Mesenchymal stem cell (in vitro differentiated cells and primary cell): ENCODE measurements around the gene CYBRD1.
A peak's percentile ranks its signal among the peaks of the same experiment; 100 is the strongest.

Experiments
- DNase-seq: peaks from one replicate; pipeline ENCODE4 v3.0.0-alpha.2; 2013
- H2AFZ ChIP-seq: one replicate; pipeline ENCODE4 v1.6.1; 2013; ENCODE audit warnings: low read depth, mild to moderate bottlenecking, control low read depth, inconsistent platforms, low read length, moderate library complexity
- H2AK5ac ChIP-seq: 2 replicates; pipeline ENCODE4 v1.6.1; 2013; ENCODE audit warnings: low read length, moderate library complexity, mild to moderate bottlenecking, inconsistent platforms; ENCODE audit not compliant: severe bottlenecking
- H2BK120ac ChIP-seq: one replicate; pipeline ENCODE4 v1.6.1; 2013; ENCODE audit warnings: low read depth, mild to moderate bottlenecking, inconsistent platforms, low read length, moderate library complexity
- H2BK12ac ChIP-seq, 2 experiments: one replicate each; pipeline ENCODE4 v1.6.1; 2013; ENCODE audit warnings: inconsistent platforms in 2 of 2, low read length in 2 of 2, mild to moderate bottlenecking in 2 of 2, moderate library complexity in 2 of 2, control low read depth in 1 of 2
- H2BK15ac ChIP-seq: one replicate; pipeline ENCODE4 v1.6.1; 2013; ENCODE audit warnings: mild to moderate bottlenecking, low read depth, inconsistent platforms; ENCODE audit not compliant: poor library complexity, severe bottlenecking
- H2BK5ac ChIP-seq: 2 replicates; pipeline ENCODE4 v1.6.1; 2013; ENCODE audit warnings: low read depth, mild to moderate bottlenecking, low read length, control low read depth, inconsistent platforms; ENCODE audit not compliant: poor library complexity, severe bottlenecking
- H3K14ac ChIP-seq, 2 experiments: one replicate each; pipeline ENCODE4 v1.6.1; 2013; ENCODE audit warnings: inconsistent platforms in 2 of 2, low read length in 2 of 2, control low read depth in 1 of 2, mild to moderate bottlenecking in 1 of 2, moderate library complexity in 1 of 2
- H3K18ac ChIP-seq, 2 experiments: one replicate each; pipeline ENCODE4 v1.6.1; 2013; ENCODE audit warnings: inconsistent platforms in 2 of 2, low read length in 2 of 2, control low read depth in 1 of 2, low read depth in 1 of 2, mild to moderate bottlenecking in 1 of 2
- H3K23ac ChIP-seq, 2 experiments: one replicate each; pipeline ENCODE4 v1.6.1; 2013; ENCODE audit warnings: inconsistent platforms in 2 of 2, low read length in 2 of 2, mild to moderate bottlenecking in 2 of 2, moderate library complexity in 2 of 2, control low read depth in 1 of 2
- H3K27ac ChIP-seq: 2 replicates; pipeline ENCODE4 v1.5.1; 2013; ENCODE audit warnings: mild to moderate bottlenecking, moderate library complexity, low read length, control low read depth, inconsistent platforms; ENCODE audit not compliant: poor library complexity, severe bottlenecking
- H3K27me3 ChIP-seq, 2 experiments: 2 replicates each; pipeline versions ENCODE4 v1.6.1 to v1.7.0; 2013; ENCODE audit warnings: low read length in 2 of 2, mild to moderate bottlenecking in 2 of 2, moderate library complexity in 2 of 2, control low read depth in 1 of 2, inconsistent platforms in 1 of 2; ENCODE audit not compliant: control insufficient read depth in 1 of 2, insufficient read depth in 1 of 2
- H3K36me3 ChIP-seq, 2 experiments: 2 replicates each; pipeline versions ENCODE4 v1.6.1 to v1.7.0; 2013; ENCODE audit warnings: low read length in 2 of 2, control low read depth in 1 of 2, inconsistent platforms in 1 of 2, low read depth in 1 of 2, mild to moderate bottlenecking in 1 of 2; ENCODE audit not compliant: insufficient read depth in 2 of 2, control insufficient read depth in 1 of 2
- H3K4ac ChIP-seq, 2 experiments: one replicate each; pipeline ENCODE4 v1.6.1; 2013; ENCODE audit warnings: inconsistent platforms in 2 of 2, low read length in 2 of 2, mild to moderate bottlenecking in 2 of 2, moderate library complexity in 2 of 2, control low read depth in 1 of 2, low read depth in 1 of 2
- H3K4me1 ChIP-seq: 2 replicates; pipeline ENCODE4 v1.6.1; 2013; ENCODE audit warnings: low read depth, low read length, control low read depth; ENCODE audit not compliant: control insufficient read depth, insufficient read depth
- H3K4me2 ChIP-seq: 2 replicates; pipeline ENCODE4 v1.6.1; 2013; ENCODE audit warnings: low read length, mild to moderate bottlenecking, inconsistent platforms; ENCODE audit not compliant: poor library complexity, severe bottlenecking
- H3K4me3 ChIP-seq, 2 experiments: 2 replicates each; pipeline versions ENCODE4 v1.5.1 to v1.7.0; 2013; ENCODE audit warnings: low read length in 2 of 2, mild to moderate bottlenecking in 2 of 2, control low read depth in 1 of 2, low read depth in 1 of 2; ENCODE audit not compliant: insufficient read depth in 1 of 2
- H3K79me1 ChIP-seq: replicated peaks from 2 replicates; pipeline ENCODE4 v1.6.1; 2013; ENCODE audit warnings: mild to moderate bottlenecking, control low read depth, low read length, inconsistent platforms; ENCODE audit not compliant: poor library complexity, severe bottlenecking
- H3K9ac ChIP-seq: 2 replicates; pipeline ENCODE4 v1.7.0; 2013; ENCODE audit warnings: mild to moderate bottlenecking, low read length, moderate library complexity
- H3K9me3 ChIP-seq: 2 replicates; pipeline ENCODE4 v1.7.0; 2013; ENCODE audit warnings: mild to moderate bottlenecking, low read length; ENCODE audit not compliant: control insufficient read depth
- H4K8ac ChIP-seq: one replicate; pipeline ENCODE4 v1.6.1; 2013; ENCODE audit warnings: inconsistent platforms, mild to moderate bottlenecking, low read length, moderate library complexity
- H4K91ac ChIP-seq: one replicate; pipeline ENCODE4 v1.6.1; 2013; ENCODE audit warnings: mild to moderate bottlenecking, low read length, inconsistent platforms
- WGBS: methylation state at CpG from one replicate; pipeline ENCODE4 v1.1.7; 2013; ENCODE audit warnings: mixed read lengths; 5-methylcytosine and 5-hydroxymethylcytosine counted together

Gene CYBRD1

DNA sequence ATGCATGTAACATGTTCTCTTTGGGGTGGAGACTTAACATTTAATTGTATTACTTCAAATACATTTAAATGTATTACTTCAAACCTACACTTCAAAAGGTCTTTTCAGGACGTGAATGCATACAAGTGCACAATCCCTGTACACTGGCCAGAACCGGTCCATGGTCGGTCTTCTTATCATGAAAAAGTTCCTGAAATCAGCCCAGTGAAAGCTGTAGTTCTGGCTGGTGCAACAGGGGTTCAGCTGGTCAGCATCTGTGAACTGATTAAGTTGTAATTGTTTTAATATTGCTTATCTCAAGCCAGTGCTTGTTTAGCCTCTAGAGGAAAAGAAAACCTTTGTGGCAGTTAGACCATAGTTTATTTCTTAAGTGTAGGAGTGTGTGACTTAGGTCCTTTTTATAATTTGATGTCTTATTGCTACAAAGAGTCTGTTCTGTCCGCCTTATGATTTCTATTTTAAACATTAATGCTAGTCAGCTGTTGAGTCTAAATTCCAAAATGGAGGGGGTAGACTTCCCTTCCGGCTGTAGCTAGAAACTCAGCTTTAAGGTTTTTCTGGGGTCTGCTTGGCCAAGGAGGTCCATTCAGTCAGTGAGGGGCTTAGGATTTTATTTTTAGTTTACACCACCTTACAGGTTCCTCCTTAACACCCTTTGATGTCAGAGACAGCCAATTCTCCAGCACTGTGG lies 768 bp upstream of the CYBRD1 start:
- H4K8ac ChIP-seq: peak overlapping the region; percentile 12
- H3K36me3 ChIP-seq: peaks cover 0 to 5% of the 10 kb centered on the region in 2 experiments
- no peak overlapping the region for H3K23ac ChIP-seq
- 93% methylated on average over 5 of the region's 5 CpGs for WGBS
- no peaks in the 10 kb centered on the region for H3K9me3 ChIP-seq
- H4K91ac ChIP-seq: no peak overlapping the region
- H2BK120ac ChIP-seq: no peak overlapping the region
- H2BK15ac ChIP-seq: no peak overlapping the region
- H2BK12ac ChIP-seq: no peak overlapping the region
- H3K79me1 ChIP-seq: peaks cover 6% of the 10 kb centered on the region
- H3K27me3 ChIP-seq: no peaks in the 10 kb centered on the region
- peak overlapping the region; percentile 78 for H3K27ac ChIP-seq
- peak overlapping the region; percentile 69 for H3K4me2 ChIP-seq
- peak overlapping the region in 1 of 2 experiments; percentile 97 for H3K4me3 ChIP-seq
- peak overlapping the region in 1 of 2 experiments; percentile 13 for H3K4ac ChIP-seq
- no peak overlapping the region for H2AFZ ChIP-seq
- H3K14ac ChIP-seq: no peak overlapping the region
- DNase-seq: no peak
- H3K9ac ChIP-seq: peak overlapping the region; percentile 93
- H3K4me1 ChIP-seq: peaks cover 2% of the 10 kb centered on the region
- peak overlapping the region in 1 of 2 experiments; percentile 45 for H3K18ac ChIP-seq
- H2AK5ac ChIP-seq: peak overlapping the region; percentile 55
- no peak overlapping the region for H2BK5ac ChIP-seq

- H3K36me3 ChIP-seq: peaks cover 0 to 10% of the 10 kb centered on the region in 2 experiments
- H3K9me3 ChIP-seq: no peaks in the 10 kb centered on the region
Measured at GRCh38 chr2:171522788-171523087, 464 bp downstream of the CYBRD1 start.

GRCh38 chr2:171523088-171524017 lies 1.1 kb downstream of the CYBRD1 start:
- peak overlapping the region; percentile 69 to 97 for H3K4me3 ChIP-seq
- peak overlapping the region in 1 of 2 experiments; percentile 95 for H3K14ac ChIP-seq
- peak overlapping the region in 1 of 2 experiments; percentile 64 for H2BK12ac ChIP-seq
- H3K18ac ChIP-seq: peak overlapping the region; percentile 59 to 88
- peak overlapping the region; percentile 56 for H2BK15ac ChIP-seq
- H3K27me3 ChIP-seq: no peaks in the 10 kb centered on the region
- peaks cover 13% of the 10 kb centered on the region for H3K79me1 ChIP-seq
- peak overlapping the region in 1 of 2 experiments; percentile 88 for H3K23ac ChIP-seq
- no peaks in the 10 kb centered on the region for H3K4me1 ChIP-seq
- peak overlapping the region in 1 of 2 experiments; percentile 2 for H3K4ac ChIP-seq
- peaks cover 0 to 11% of the 10 kb centered on the region in 2 experiments for H3K36me3 ChIP-seq
- peak overlapping the region; percentile 56 for H4K91ac ChIP-seq
- peak overlapping the region; percentile 69 for H3K4me2 ChIP-seq
- H2AFZ ChIP-seq: peak overlapping the region; percentile 23
- H2BK120ac ChIP-seq: peak overlapping the region; percentile 21
- WGBS: under 1% methylated on average over 54 of the region's 62 CpGs
- no peaks in the 10 kb centered on the region for H3K9me3 ChIP-seq
- H4K8ac ChIP-seq: no peak overlapping the region
- H3K9ac ChIP-seq: peak overlapping the region; percentile 93
- H2AK5ac ChIP-seq: no peak overlapping the region
- peak; percentile 91 for DNase-seq
- peak overlapping the region; percentile 10 for H2BK5ac ChIP-seq
- peak overlapping the region; percentile 84 for H3K27ac ChIP-seq

More at GRCh38 chr2:171522788-171523087, 464 bp downstream of the CYBRD1 start:
- peak overlapping the region; percentile 2 to 20 for H3K4ac ChIP-seq
- H3K27me3 ChIP-seq: no peaks in the 10 kb centered on the region
- H2BK15ac ChIP-seq: peak overlapping the region; percentile 56
- peak overlapping the region; percentile 3 for H2AFZ ChIP-seq
- peak overlapping the region; percentile 69 for H3K4me2 ChIP-seq
- H2BK120ac ChIP-seq: peak overlapping the region; percentile 21
- H2BK12ac ChIP-seq: peak overlapping the region in 1 of 2 experiments; percentile 64
- peak overlapping the region in 1 of 2 experiments; percentile 95 for H3K14ac ChIP-seq
- DNase-seq: no peak
- H3K79me1 ChIP-seq: peaks cover 8% of the 10 kb centered on the region
- H2BK5ac ChIP-seq: peak overlapping the region; percentile 10
- H3K9ac ChIP-seq: peak overlapping the region; percentile 93
- peak overlapping the region; percentile 61 for H3K27ac ChIP-seq
- H3K4me1 ChIP-seq: no peaks in the 10 kb centered on the region
- H4K8ac ChIP-seq: peak overlapping the region; percentile 52
- H4K91ac ChIP-seq: peak overlapping the region; percentile 56
- no peak overlapping the region for H2AK5ac ChIP-seq
- peak overlapping the region; percentile 46 to 88 for H3K18ac ChIP-seq
- peak overlapping the region; percentile 69 to 97 for H3K4me3 ChIP-seq
- under 1% methylated on average over 26 of the region's 29 CpGs for WGBS
- peak overlapping the region in 1 of 2 experiments; percentile 11 for H3K23ac ChIP-seq

DNA sequence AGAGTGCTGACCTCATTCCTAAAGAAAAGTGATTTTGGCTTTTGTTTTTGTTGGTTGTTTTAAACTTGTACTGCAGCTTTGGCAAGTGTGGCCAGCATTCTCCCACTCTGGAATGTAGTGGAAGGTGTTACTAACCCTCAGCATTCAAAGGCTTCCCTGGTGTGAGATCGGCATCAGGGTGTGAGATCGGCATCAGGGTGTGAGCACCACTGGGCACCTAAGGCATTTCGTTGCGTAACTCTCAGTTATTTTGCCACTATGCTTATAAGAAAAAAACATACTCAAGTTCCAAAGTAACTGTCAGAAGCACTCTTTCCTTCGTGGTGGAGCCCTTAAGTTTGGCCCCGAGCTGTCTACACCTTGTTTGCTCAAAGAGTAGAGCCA lies 1.7 kb downstream of the CYBRD1 start:
- WGBS: 25% methylated on average over 6 of the region's 6 CpGs
- no peak overlapping the region for H4K8ac ChIP-seq
- no peak overlapping the region for H4K91ac ChIP-seq

More for the DNA sequence above, 1.7 kb downstream of the CYBRD1 start:
- Histone ChIP-seq H3K27me3 (no peaks in the 10 kb centered on the region), H3K9ac (peak overlapping the region; percentile 93), H3K9me3 (no peaks in the 10 kb centered on the region), H3K4me1 (no peaks in the 10 kb centered on the region), H2BK12ac (no peak overlapping the region), H3K23ac (no peak overlapping the region), H3K27ac (peak overlapping the region; percentile 43), H2AFZ (peak overlapping the region; percentile 8), H3K4me2 (peak overlapping the region; percentile 69), H3K14ac (peak overlapping the region in 1 of 2 experiments; percentile 61), H2BK5ac (no peak overlapping the region), H2BK120ac (no peak overlapping the region), H3K4ac (no peak overlapping the region), H2BK15ac (no peak overlapping the region), H3K4me3 (peak overlapping the region; percentile 69 to 97), H3K36me3 (peaks cover 0 to 14% of the 10 kb centered on the region in 2 experiments), H2AK5ac (no peak overlapping the region), H3K79me1 (peaks cover 15% of the 10 kb centered on the region), H3K18ac (no peak overlapping the region)
- DNase-seq: no peak
